ENCODE measurements around the gene MCM3.

DNA sequence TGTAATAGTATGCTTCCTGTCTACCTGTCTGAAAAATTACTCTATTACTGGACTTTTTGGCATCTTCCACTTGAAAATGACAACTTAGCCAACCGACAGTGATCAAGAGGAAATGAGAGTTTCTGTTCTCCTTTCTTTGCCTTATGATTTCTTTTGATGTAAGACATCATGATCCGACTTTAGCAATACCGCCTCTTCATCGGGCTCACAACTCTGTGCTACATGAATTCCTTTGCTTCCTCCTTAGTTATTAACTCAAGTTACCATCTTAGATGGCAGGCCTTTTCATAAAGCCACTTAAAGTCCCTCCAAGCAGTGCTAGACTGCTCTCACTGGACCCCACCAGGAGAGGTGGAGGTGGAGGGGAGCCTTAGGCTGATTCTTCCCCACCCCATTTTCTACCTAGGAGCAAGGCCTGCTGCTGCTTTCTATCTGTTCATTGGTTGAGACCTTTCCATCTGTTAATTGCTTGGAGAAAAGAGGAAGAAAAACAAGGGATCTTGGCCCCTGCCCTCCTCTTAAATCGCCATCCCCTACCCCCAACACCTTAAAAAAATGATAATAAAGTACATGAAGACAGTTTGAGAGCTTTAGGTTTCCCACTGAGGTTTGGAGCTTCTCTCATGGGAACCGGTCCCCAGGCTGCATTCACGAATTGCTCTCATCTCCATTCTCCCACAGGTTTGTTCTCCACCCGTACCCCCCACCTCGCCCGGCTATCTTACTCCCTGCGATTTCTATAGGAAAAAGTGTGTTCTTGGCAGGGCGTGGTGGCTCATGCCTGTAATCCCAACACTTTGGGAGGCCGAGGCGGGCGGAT lies 21.6 kb upstream of the MCM3 start:
- TF ChIP-seq, protein P1, sequence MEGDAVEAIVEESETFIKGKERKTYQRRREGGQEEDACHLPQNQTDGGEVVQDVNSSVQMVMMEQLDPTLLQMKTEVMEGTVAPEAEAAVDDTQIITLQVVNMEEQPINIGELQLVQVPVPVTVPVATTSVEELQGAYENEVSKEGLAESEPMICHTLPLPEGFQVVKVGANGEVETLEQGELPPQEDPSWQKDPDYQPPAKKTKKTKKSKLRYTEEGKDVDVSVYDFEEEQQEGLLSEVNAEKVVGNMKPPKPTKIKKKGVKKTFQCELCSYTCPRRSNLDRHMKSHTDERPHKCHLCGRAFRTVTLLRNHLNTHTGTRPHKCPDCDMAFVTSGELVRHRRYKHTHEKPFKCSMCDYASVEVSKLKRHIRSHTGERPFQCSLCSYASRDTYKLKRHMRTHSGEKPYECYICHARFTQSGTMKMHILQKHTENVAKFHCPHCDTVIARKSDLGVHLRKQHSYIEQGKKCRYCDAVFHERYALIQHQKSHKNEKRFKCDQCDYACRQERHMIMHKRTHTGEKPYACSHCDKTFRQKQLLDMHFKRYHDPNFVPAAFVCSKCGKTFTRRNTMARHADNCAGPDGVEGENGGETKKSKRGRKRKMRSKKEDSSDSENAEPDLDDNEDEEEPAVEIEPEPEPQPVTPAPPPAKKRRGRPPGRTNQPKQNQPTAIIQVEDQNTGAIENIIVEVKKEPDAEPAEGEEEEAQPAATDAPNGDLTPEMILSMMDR (IDR thresholded peaks at IDR 0.05) = no peak
- no peak for TF ChIP-seq POLR2A (IDR thresholded peaks at IDR 0.05)

Data from thyroid gland (tissue), 4 donors.